ENCODE measurements around the gene SYNPO. TPM values are rescaled to one million over a fixed set of nuclear protein-coding genes. Genes with fewer than 3 reads are reported as not detected.

Gene SYNPO
- total RNA-seq, 1 experiment from 2014 or later: 6.5 TPM

DNA sequence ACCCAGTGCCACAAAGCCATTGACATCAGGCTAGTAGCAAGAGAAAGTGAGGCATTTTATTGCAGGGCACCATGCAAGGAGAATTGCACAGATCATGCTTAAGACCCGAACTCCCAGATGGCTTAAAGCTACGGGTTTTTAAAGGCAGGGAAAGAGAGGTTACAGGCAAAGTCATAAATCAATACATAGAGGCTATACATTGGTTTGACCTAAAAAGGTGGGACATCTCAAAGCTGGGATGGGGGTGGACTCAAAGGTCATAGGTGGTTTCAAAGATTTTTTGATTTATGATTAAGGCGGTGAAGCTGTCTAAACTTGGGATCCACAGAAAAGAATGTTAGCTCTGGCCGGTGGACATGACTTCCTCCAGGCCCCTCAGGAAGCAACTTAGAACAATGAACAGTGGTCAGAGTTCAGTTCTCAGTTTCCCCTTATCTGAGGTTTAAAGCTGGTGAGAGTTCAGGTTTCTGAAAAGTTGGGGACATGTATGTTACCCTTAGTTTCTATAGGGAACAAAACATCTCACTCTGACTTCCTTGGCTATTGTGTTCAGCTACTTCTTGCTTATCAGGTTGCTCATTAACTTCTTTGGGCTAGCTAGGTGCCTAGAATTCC lies 66.4 kb downstream of the SYNPO start:
- no peak for DNase-seq (ENCODE audit: low read depth in 1 of 2, low spot score in 2 of 2)
- peaks cover 40% of the 10 kb centered on the region for H3K36me3 ChIP-seq
- no peak overlapping the region for H3K27ac ChIP-seq
- no peaks in the 10 kb centered on the region for H3K27me3 ChIP-seq (replicated peaks)
- no peaks in the 10 kb centered on the region for H3K4me1 ChIP-seq (replicated peaks)
- no peaks in the 10 kb centered on the region for H3K9me3 ChIP-seq (replicated peaks)
- no peak overlapping the region for H3K4me3 ChIP-seq

Other genes starting within 250 kb of the SYNPO start
- gene CD74, start 227.8 kb upstream of the SYNPO start, total RNA-seq (2014; rRNA removed; shearing (Covaris generic)): not detected in 2 replicates
- 2,445 and 3,427 TPM in 2 replicates for gene RPS14, start 190.9 kb upstream of the SYNPO start, total RNA-seq (2014; rRNA removed; shearing (Covaris generic))
- gene NDST1, start 132.5 kb upstream of the SYNPO start, total RNA-seq (2014; rRNA removed; shearing (Covaris generic)): 65.0 and 87.8 TPM in 2 replicates
- 0.82 TPM in 1 of 2 replicates, not detected in the other for gene MYOZ3, start 20.6 kb downstream of the SYNPO start, total RNA-seq (2014; rRNA removed; shearing (Covaris generic))
- gene RBM22, start 60.4 kb downstream of the SYNPO start, total RNA-seq (2014; rRNA removed; shearing (Covaris generic)): 47.0 and 74.8 TPM in 2 replicates
- 38.7 and 63.4 TPM in 2 replicates for gene DCTN4, start 118.4 kb downstream of the SYNPO start, total RNA-seq (2014; rRNA removed; shearing (Covaris generic))
- 9.7 and 14.3 TPM in 2 replicates for gene SMIM3, start 138.1 kb downstream of the SYNPO start, total RNA-seq (2014; rRNA removed; shearing (Covaris generic))
- not detected in 2 replicates for gene IRGM, start 205.9 kb downstream of the SYNPO start, total RNA-seq (2014; rRNA removed; shearing (Covaris generic))

All from SJSA1 (cell line).